Bone marrow (tissue), 2 donors: ENCODE measurements around the gene UGT2B11.
"Not testable (repeated sequence)": the region's sequence is repeated elsewhere in the genome, so short reads cannot be mapped to it uniquely, and the experiment has no call there.

ENCODE experiments used
- DNase-seq, 2 donors: peaks; one replicate each; lab custom pipeline; 2025; lab: John Stamatoyannopoulos, UW

The UGT2B11 gene

GRCh38 chr4:69214716-69215115 is at the start of gene UGT2B11:
Gene UGT2B11 (minus strand): TSS chr4:69214748. CDS start chr4:69214722, 26 bp downstream.
- no peak for DNase-seq

- DNase-seq, result not testable (repeated sequence)
These were observed 38.7 kb upstream of the UGT2B11 start for GRCh38 chr4:69253147-69253772.

GRCh38 chr4:69250884-69251283 is 36.3 kb upstream of the UGT2B11 start:
- not testable (repeated sequence) for DNase-seq

- peak in 1 of 2 donors; percentile 71 for DNase-seq
These were observed 28.2 kb upstream of the UGT2B11 start for GRCh38 chr4:69242562-69243240.

GRCh38 chr4:69241746-69242145 is 27.2 kb upstream of the UGT2B11 start:
- not testable (repeated sequence) for DNase-seq

- DNase-seq, result not testable (repeated sequence)
These were observed 26.2 kb upstream of the UGT2B11 start for GRCh38 chr4:69240787-69241186.

GRCh38 chr4:69239557-69240168 is 25.1 kb upstream of the UGT2B11 start:
- DNase-seq, result no peak

GRCh38 chr4:69239092-69239491 is 24.5 kb upstream of the UGT2B11 start:
- DNase-seq, result no peak

GRCh38 chr4:69224891-69225290 is 10.3 kb upstream of the UGT2B11 start:
- DNase-seq, result no peak

GRCh38 chr4:69223277-69223676 is 8.7 kb upstream of the UGT2B11 start:
- DNase-seq, result not testable (repeated sequence)

- not testable (repeated sequence) for DNase-seq
These were observed 3.9 kb upstream of the UGT2B11 start for GRCh38 chr4:69218491-69218890.

- DNase-seq, result no peak
These were observed 3.6 kb downstream of the UGT2B11 start for GRCh38 chr4:69210911-69211310.

GRCh38 chr4:69198506-69198905 is 16.0 kb downstream of the UGT2B11 start:
- DNase-seq, result not testable (repeated sequence)

- DNase-seq, result no peak
These were observed 18.2 kb downstream of the UGT2B11 start for GRCh38 chr4:69196209-69196965.

GRCh38 chr4:69194166-69194565 is 20.4 kb downstream of the UGT2B11 start:
- DNase-seq, result no peak

GRCh38 chr4:69191905-69192304 is 22.6 kb downstream of the UGT2B11 start:
- DNase-seq, result not testable (repeated sequence)

- DNase-seq, result not testable (repeated sequence)
These were observed 23.9 kb downstream of the UGT2B11 start for GRCh38 chr4:69190621-69191020.

GRCh38 chr4:69181519-69182169 is 32.9 kb downstream of the UGT2B11 start:
- DNase-seq, result not testable (repeated sequence)

GRCh38 chr4:69179817-69180216 is 34.7 kb downstream of the UGT2B11 start:
- not testable (repeated sequence) for DNase-seq

GRCh38 chr4:69178751-69179205 is 35.8 kb downstream of the UGT2B11 start:
- DNase-seq, result peak in 1 of 2 donors; percentile 64
